SK-N-SH (cell line): ENCODE data around the gene BAIAP2L1. TPM values are rescaled to one million over a fixed set of nuclear protein-coding genes. Genes with fewer than 3 reads are reported as not detected.
A peak's percentile ranks its signal among the peaks of the same experiment; 100 is the strongest.

ENCODE experiments used
- CTCF ChIA-PET: fragments of 300-600, 350-600 bp; formaldehyde crosslinking; extraction: SDS; loops from one replicate; lab custom pipeline; 2021; lab: Yijun Ruan, JAX
- POLR2A ChIA-PET: fragments of 350-600 bp; sonication (Branson Sonifier 250); formaldehyde crosslinking; extraction: SDS; loops from one replicate; lab custom pipeline; 2020; ENCODE audit warnings: antibody characterized with exemption, inconsistent platforms; lab: Yijun Ruan, JAX
- DNase-seq: peaks from one replicate; pipeline ENCODE4 v3.0.0; 2012
- H2AFZ ChIP-seq: fragments of 200-600 bp; sonication (generic); 2 replicates; pipeline ENCODE4 v1.8.1; 2016; ENCODE audit warnings: antibody characterized with exemption, mild to moderate bottlenecking, low read depth
- H3F3A ChIP-seq: fragments of 200-600 bp; sonication (generic); replicated peaks from 2 replicates; pipeline ENCODE3; 2016; ENCODE audit warnings: antibody characterized with exemption, mild to moderate bottlenecking; ENCODE audit not compliant: insufficient read depth
- H3K27ac ChIP-seq, 2 experiments: fragments of 200-500 bp in 1 of 2; fragments of 200-600 bp in 1 of 2; sonication (Bioruptor generic) in 1 of 2; sonication (generic), shearing (Covaris generic) in 1 of 2; 2 replicates each; pipeline versions ENCODE4 v1.5.1 to v1.6.1; 2014 to 2016; ENCODE audit warnings: low read depth in 2 of 2, inconsistent platforms in 1 of 2, low read length in 1 of 2, mild to moderate bottlenecking in 1 of 2, mixed read lengths in 1 of 2
- H3K27me3 ChIP-seq: fragments of 200-600 bp; sonication (generic), shearing (Covaris generic); 2 replicates; pipeline ENCODE4 v1.6.1; 2016; ENCODE audit warnings: mixed run types; ENCODE audit not compliant: insufficient read depth
- H3K36me3 ChIP-seq, 2 experiments: fragments of 200-500 bp in 1 of 2; fragments of 200-600 bp in 1 of 2; sonication (Bioruptor generic) in 1 of 2; sonication (generic) in 1 of 2; replicated peaks in 1 of 2; 2 replicates each; pipeline versions ENCODE3 to v1.5.1; 2014 to 2016; ENCODE audit warnings: low read length in 1 of 2, mild to moderate bottlenecking in 1 of 2; ENCODE audit not compliant: insufficient read depth in 2 of 2, control insufficient read depth in 1 of 2
- H3K4me1 ChIP-seq, 2 experiments: fragments of 200-500 bp in 1 of 2; fragments of 200-600 bp in 1 of 2; sonication (Bioruptor generic) in 1 of 2; sonication (generic), shearing (Covaris generic) in 1 of 2; 2 replicates each; pipeline versions ENCODE4 v1.5.1 to v1.6.1; 2014 to 2016; ENCODE audit warnings: low read depth in 1 of 2, low read length in 1 of 2, mixed run types in 1 of 2; ENCODE audit not compliant: insufficient read depth in 2 of 2, control insufficient read depth in 1 of 2
- H3K4me2 ChIP-seq: fragments of 200-600 bp; sonication (generic), shearing (Covaris generic); 2 replicates; pipeline ENCODE4 v1.6.1; 2017; ENCODE audit warnings: mixed run types
- H3K4me3 ChIP-seq, 2 experiments: fragments of 200-500 bp in 1 of 2; fragments of 200-600 bp in 1 of 2; sonication (Bioruptor generic) in 1 of 2; sonication (generic), shearing (Covaris generic) in 1 of 2; 2 replicates each; pipeline versions ENCODE4 v1.5.1 to v1.8.1; 2014 to 2016; ENCODE audit warnings: low read depth in 2 of 2, inconsistent platforms in 1 of 2, low read length in 1 of 2, mild to moderate bottlenecking in 1 of 2, mixed read lengths in 1 of 2, moderate library complexity in 1 of 2
- H3K79me2 ChIP-seq: fragments of 200-600 bp; sonication (generic); 2 replicates; pipeline ENCODE4 v1.8.1; 2017; ENCODE audit warnings: mild to moderate bottlenecking; ENCODE audit not compliant: insufficient read depth
- H3K9ac ChIP-seq: fragments of 200-600 bp; sonication (generic); 2 replicates; pipeline ENCODE4 v1.6.1; 2017; ENCODE audit warnings: mixed run types
- H3K9me2 ChIP-seq: fragments of 200-600 bp; sonication (generic); 2 replicates; pipeline ENCODE4 v1.6.1; 2017; ENCODE audit warnings: mixed run types
- H3K9me3 ChIP-seq: fragments of 200-600 bp; sonication (generic); 2 replicates; pipeline ENCODE4 v1.6.1; 2017; ENCODE audit warnings: mixed run types, mild to moderate bottlenecking, moderate library complexity
- H4K20me1 ChIP-seq: fragments of 200-600 bp; sonication (generic); 2 replicates; pipeline ENCODE4 v1.6.1; 2017; ENCODE audit warnings: mild to moderate bottlenecking, mixed run types; ENCODE audit not compliant: insufficient read depth
- CHD2 ChIP-seq: fragments of 150-350 bp; IDR thresholded peaks from 2 replicates; pipeline ENCODE4 v1.6.1; 2018; ENCODE audit warnings: low read length; ENCODE audit not compliant: partially characterized antibody
- CTCF ChIP-seq: fragments of 200-600 bp; sonication (generic); IDR thresholded peaks from 2 replicates; pipeline ENCODE4 v1.6.1; 2017; ENCODE audit warnings: antibody characterized with exemption, mild to moderate bottlenecking, moderate library complexity
- EP300 ChIP-seq, 2 experiments: IDR thresholded peaks; 2 replicates each; pipeline versions ENCODE4 v1.4.0 to v1.6.1; 2012; ENCODE audit warnings: borderline replicate concordance in 1 of 2, low read depth in 1 of 2, low read length in 1 of 2
- FOXM1 ChIP-seq: IDR thresholded peaks from 2 replicates; pipeline ENCODE4 v1.4.0; 2012; ENCODE audit warnings: low read depth, mild to moderate bottlenecking
- IRF3 ChIP-seq: fragments of 150-350 bp; IDR thresholded peaks from 2 replicates; pipeline ENCODE4 v1.6.1; 2016; ENCODE audit warnings: mild to moderate bottlenecking, low read depth, low read length
- JUND ChIP-seq: IDR thresholded peaks from 2 replicates; pipeline ENCODE4 v1.4.0; 2012
- MAX ChIP-seq: IDR thresholded peaks from 2 replicates; pipeline ENCODE4 v1.4.0; 2012; ENCODE audit warnings: low read depth
- MEF2A ChIP-seq: IDR thresholded peaks from 2 replicates; pipeline ENCODE4 v1.4.0; 2012; ENCODE audit warnings: low read depth, borderline replicate concordance
- MXI1 ChIP-seq: IDR thresholded peaks from 2 replicates; pipeline ENCODE4 v1.6.1; 2012; ENCODE audit warnings: mild to moderate bottlenecking, low read depth, low read length, improper control_type of control experiment
- NFIC ChIP-seq: IDR thresholded peaks from 2 replicates; pipeline ENCODE4 v1.4.0; 2012; ENCODE audit warnings: borderline replicate concordance
- PBX3 ChIP-seq: IDR thresholded peaks from 2 replicates; pipeline ENCODE4; 2012
- POLR2AphosphoS5 ChIP-seq: IDR thresholded peaks from 2 replicates; pipeline ENCODE4 v1.6.1; 2012; ENCODE audit warnings: low read depth, low read length
- REST ChIP-seq: IDR thresholded peaks from 2 replicates; pipeline ENCODE4 v1.6.1; 2012; ENCODE audit warnings: mild to moderate bottlenecking, low read depth, low read length, moderate library complexity
- RXRA ChIP-seq: IDR thresholded peaks from 2 replicates; pipeline ENCODE4 v1.4.0; 2012; ENCODE audit warnings: low read depth, mild to moderate bottlenecking, borderline replicate concordance
- SIN3A ChIP-seq: IDR thresholded peaks from 2 replicates; pipeline ENCODE4 v1.6.1; 2012; ENCODE audit warnings: low read depth, mild to moderate bottlenecking, low read length, moderate library complexity, borderline replicate concordance
- TAF1 ChIP-seq: IDR thresholded peaks from 2 replicates; pipeline ENCODE4 v1.6.1; 2012; ENCODE audit warnings: low read depth, mild to moderate bottlenecking, low read length, moderate library complexity, borderline replicate concordance
- TEAD4 ChIP-seq: IDR thresholded peaks from 2 replicates; pipeline ENCODE4 v1.4.0; 2012; ENCODE audit warnings: mild to moderate bottlenecking, borderline replicate concordance; ENCODE audit not compliant: insufficient read depth
- USF1 ChIP-seq: IDR thresholded peaks from 2 replicates; pipeline ENCODE4 v1.4.0; 2012; ENCODE audit warnings: low read depth, borderline replicate concordance
- YY1 ChIP-seq: IDR thresholded peaks from 2 replicates; pipeline ENCODE4 v1.4.0; 2012; ENCODE audit warnings: low read depth, mild to moderate bottlenecking
- ZBTB33 ChIP-seq: IDR thresholded peaks from 2 replicates; pipeline ENCODE4 v1.4.0; 2012; ENCODE audit warnings: low read depth, borderline replicate concordance
- WGBS: methylation state at CpG from one replicate; pipeline ENCODE4 v1.1.6; 2017; ENCODE audit warnings: low lambda C conversion rate; 5-methylcytosine and 5-hydroxymethylcytosine counted together
- polyA plus RNA-seq, 3 experiments: library from polyadenylated mRNA; depleted of rRNA; stranded (reverse); fragments of >200 nt; gene quantifications; 2 replicates each; pipeline ENCODE4 v1.2.3, GENCODE V29; 2012

The BAIAP2L1 gene
- polyA plus RNA-seq, 1 of the 3 experiments (the other 2 are of a cell fraction), result 8.8 TPM

- Histone ChIP-seq H3K27ac (peak overlapping the region; percentile 2 to 47; a peak in 2 of 4 replicates), H3K9ac (peak overlapping the region; percentile 80), H3K27me3 (no peaks in the 10 kb centered on the region), H3K4me1 (peaks cover 15 to 19% of the 10 kb centered on the region in 2 experiments; a peak in 2 of 4 replicates), H3K4me3 (peak overlapping the region; percentile 79 to 100), H3K9me3 (no peaks in the 10 kb centered on the region), H4K20me1 (no peaks in the 10 kb centered on the region)
- WGBS, result 16% methylated on average over 28 of the region's 32 CpGs
- TF ChIP-seq MXI1 (no peak), USF1 (no peak), REST (no peak), IRF3 (no peak), ZBTB33 (no peak), POLR2AphosphoS5 (no peak), CTCF (no peak), MAX (no peak), FOXM1 (no peak), JUND (no peak), SIN3A (no peak), RXRA (no peak), MEF2A (no peak), CHD2 (no peak), TEAD4 (no peak), YY1 (no peak), NFIC (no peak), PBX3 (no peak), EP300 (IDR thresholded peaks at IDR 0.05; ENCODE audit: borderline replicate concordance in 1 of 2, low read depth in 1 of 2, low read length in 1 of 2) (no peak), TAF1 (no peak)
- TF ChIP-seq, all 33 proteins: peak for 0
- peak overlapping the region; percentile 95; the same call in 1 of the 2 replicates for H2AFZ ChIP-seq
- CTCF ChIA-PET, result interaction anchor here (1.2 to 1.6 kb wide), 2 partner anchors 14 to 169 kb away, joined by 3 to 7 read pairs; no protein-coding TSS in a partner anchor
- peaks cover 13 to 18% of the 10 kb centered on the region in 2 experiments for H3K36me3 ChIP-seq
- POLR2A ChIA-PET, result no interaction called here
- peaks cover 68% of the 10 kb centered on the region for H3K79me2 ChIP-seq
- peaks cover 3% of the 10 kb centered on the region for H3F3A ChIP-seq
- no peak for DNase-seq
- H3K4me2 ChIP-seq, result peak overlapping the region; percentile 98
- no peaks in the 10 kb centered on the region for H3K9me2 ChIP-seq
These were observed 148.3 kb downstream of the BAIAP2L1 start for GRCh38 chr7:98252425-98253054.
